Gastrocnemius medialis (tissue), 4 donors: ENCODE data around the gene TTC39B. TPM values are rescaled to one million over a fixed set of nuclear protein-coding genes. Genes with fewer than 3 reads are reported as not detected.

ENCODE experiments used
- ATAC-seq, 2 donors: fragments of 150-250 bp; one replicate each; pipeline ENCODE4 v1.9.1; 2016
- DNase-seq, 2 donors: peaks; one replicate each; pipeline ENCODE4 v3.0.0-alpha.2; 2019
- H3K27ac ChIP-seq, 4 donors: fragments of 200-600 bp; sonication (generic); 1 replicate in 1 of 4; 2 replicates in 3 of 4; pipeline ENCODE4 v1.5.1; 2016 to 2018; ENCODE audit warnings: mild to moderate bottlenecking in 2 of 4, moderate library complexity in 1 of 4
- H3K27me3 ChIP-seq, 3 donors: fragments of 200-600 bp; sonication (generic) in 2 of 3; 1 replicate in 1 of 3; 2 replicates in 2 of 3; pipeline versions ENCODE4 v1.5.1 to v1.6.0; 2016 to 2019; ENCODE audit warnings: mild to moderate bottlenecking in 1 of 3, moderate library complexity in 1 of 3
- H3K36me3 ChIP-seq, 2 donors: fragments of 200-600 bp; sonication (generic) in 1 of 2; one replicate each; pipeline ENCODE4 v1.5.1; 2017 to 2018
- H3K4me1 ChIP-seq, 2 donors: fragments of 200-600 bp; sonication (generic) in 1 of 2; one replicate each; pipeline ENCODE4 v1.5.1; 2016 to 2017; ENCODE audit warnings: mild to moderate bottlenecking in 2 of 2
- H3K4me3 ChIP-seq, 4 donors: fragments of 200-600 bp; sonication (generic) in 3 of 4; 1 replicate in 1 of 4; 2 replicates in 3 of 4; pipeline ENCODE4 v1.5.1; 2016 to 2019; ENCODE audit warnings: mild to moderate bottlenecking in 2 of 4
- H3K9me3 ChIP-seq, 3 donors: fragments of 200-600 bp; sonication (generic) in 2 of 3; 1 replicate in 1 of 3; 2 replicates in 2 of 3; pipeline ENCODE4 v1.5.1; 2016 to 2019
- POLR2A ChIP-seq, 2 donors: fragments of 450-650 bp; IDR thresholded peaks; one replicate each; pipeline ENCODE4 v1.6.1; 2017; ENCODE audit warnings: antibody characterized with exemption in 2 of 2, mild to moderate bottlenecking in 2 of 2, moderate library complexity in 2 of 2
- in situ Hi-C, 4 donors: fragments of 200-750 bp; cut with MboI; loops; one replicate each; pipeline versions ENCODE4 v1.15.0 to v1.8.0; 2017; ENCODE audit warnings: low sequenced_read_pairs in 4 of 4
- intact Hi-C: fragments of 100-400 bp; cut with DNase I; formaldehyde crosslinking; loops from one replicate; pipeline ENCODE4 v1.15.1; 2023; ENCODE audit warnings: low total_unique reads
- total RNA-seq, 4 donors: library from RNA; depleted of rRNA; stranded (reverse); fragments of >200 nt; gene quantifications; one replicate each; pipeline versions ENCODE4 v1.1.0 to v1.2.3, GENCODE V29; 2016
- TF ChIP-seq, protein P1 (sequence below), 5 experiments: fragments of 450-650 bp in 3 of 5; fragments of 200-600 bp in 2 of 5; sonication (generic) in 2 of 5; IDR thresholded peaks in 4 of 5; conservative IDR thresholded peaks in 1 of 5; 1 replicate in 4 of 5; 2 replicates in 1 of 5; pipeline ENCODE4 v1.5.1; 2016 to 2019; ENCODE audit warnings: antibody characterized with exemption in 5 of 5, mild to moderate bottlenecking in 3 of 5, moderate library complexity in 3 of 5

The TTC39B gene
- total RNA-seq, 4 donors from 2014 or later = 1.8 to 6.9 (median 3.8) TPM

DNA sequence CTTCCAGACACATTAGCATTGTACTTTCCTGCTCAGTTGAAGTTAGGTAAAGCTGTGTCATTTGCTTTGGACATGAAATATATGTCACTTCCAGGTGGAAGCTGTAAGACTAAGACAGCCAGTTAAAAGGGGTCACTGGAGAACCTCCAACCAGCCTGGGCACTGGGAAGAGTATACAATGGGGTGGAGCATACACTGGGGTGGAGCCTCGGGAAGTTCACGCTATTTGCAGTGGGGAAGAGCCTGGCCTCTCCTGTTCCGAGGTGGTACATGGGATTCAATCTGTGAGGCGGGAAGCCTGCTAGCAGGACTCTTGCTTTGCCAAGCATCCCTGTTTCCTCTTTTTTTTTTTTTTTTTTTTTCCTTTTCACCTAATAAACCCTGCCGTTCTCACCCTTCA is 145.3 kb downstream of the TTC39B start:
- in situ Hi-C loops = no loop called here
- intact Hi-C loops = no loop called here
- no peak for ATAC-seq

DNA sequence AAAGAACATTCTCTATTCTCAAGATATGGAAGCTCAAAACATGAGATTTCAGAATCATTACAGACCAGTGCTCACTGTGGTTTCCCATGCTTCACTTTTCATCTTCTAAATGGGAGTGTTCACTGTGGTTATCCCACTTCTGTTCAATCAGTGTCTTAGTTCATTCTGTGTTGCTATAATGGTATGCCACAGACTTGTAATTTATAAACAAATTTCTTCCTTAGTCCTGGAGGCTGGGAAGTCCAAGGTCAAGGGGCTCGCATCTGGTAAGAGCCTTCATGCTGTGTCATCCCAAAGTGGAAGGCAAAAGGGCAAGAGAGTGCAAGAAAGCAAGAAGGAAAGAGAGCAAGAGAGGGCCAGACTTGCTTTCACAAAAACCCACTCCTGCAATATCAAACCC is 146.3 kb downstream of the TTC39B start:
- TF ChIP-seq, protein P1, sequence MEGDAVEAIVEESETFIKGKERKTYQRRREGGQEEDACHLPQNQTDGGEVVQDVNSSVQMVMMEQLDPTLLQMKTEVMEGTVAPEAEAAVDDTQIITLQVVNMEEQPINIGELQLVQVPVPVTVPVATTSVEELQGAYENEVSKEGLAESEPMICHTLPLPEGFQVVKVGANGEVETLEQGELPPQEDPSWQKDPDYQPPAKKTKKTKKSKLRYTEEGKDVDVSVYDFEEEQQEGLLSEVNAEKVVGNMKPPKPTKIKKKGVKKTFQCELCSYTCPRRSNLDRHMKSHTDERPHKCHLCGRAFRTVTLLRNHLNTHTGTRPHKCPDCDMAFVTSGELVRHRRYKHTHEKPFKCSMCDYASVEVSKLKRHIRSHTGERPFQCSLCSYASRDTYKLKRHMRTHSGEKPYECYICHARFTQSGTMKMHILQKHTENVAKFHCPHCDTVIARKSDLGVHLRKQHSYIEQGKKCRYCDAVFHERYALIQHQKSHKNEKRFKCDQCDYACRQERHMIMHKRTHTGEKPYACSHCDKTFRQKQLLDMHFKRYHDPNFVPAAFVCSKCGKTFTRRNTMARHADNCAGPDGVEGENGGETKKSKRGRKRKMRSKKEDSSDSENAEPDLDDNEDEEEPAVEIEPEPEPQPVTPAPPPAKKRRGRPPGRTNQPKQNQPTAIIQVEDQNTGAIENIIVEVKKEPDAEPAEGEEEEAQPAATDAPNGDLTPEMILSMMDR (IDR thresholded peaks at IDR 0.05 in 4 of 5, conservative IDR thresholded peaks at IDR 0.05 in 1 of 5) = no peak
- no peak for TF ChIP-seq POLR2A (IDR thresholded peaks at IDR 0.05)
- Histone ChIP-seq H3K27ac (no peak overlapping the region), H3K4me1 (no peaks in the 10 kb centered on the region), H3K4me3 (no peak overlapping the region), H3K36me3 (no peaks in the 10 kb centered on the region), H3K27me3 (no peaks in the 10 kb centered on the region), H3K9me3 (no peaks in the 10 kb centered on the region)
- DNase-seq (no peak), ATAC-seq (no peak)
- in situ Hi-C loops (no loop called here), intact Hi-C loops (no loop called here)

More for the DNA sequence above, 145.3 kb downstream of the TTC39B start:
- no peak for DNase-seq
- TF ChIP-seq, protein P1 (IDR thresholded peaks at IDR 0.05 in 4 of 5, conservative IDR thresholded peaks at IDR 0.05 in 1 of 5) = no peak
- no peak for TF ChIP-seq POLR2A (IDR thresholded peaks at IDR 0.05)
- no peaks in the 10 kb centered on the region for H3K9me3 ChIP-seq
- no peaks in the 10 kb centered on the region for H3K27me3 ChIP-seq
- H3K27ac ChIP-seq = no peak overlapping the region
- H3K36me3 ChIP-seq = no peaks in the 10 kb centered on the region
- no peak overlapping the region for H3K4me3 ChIP-seq
- no peaks in the 10 kb centered on the region for H3K4me1 ChIP-seq

DNA sequence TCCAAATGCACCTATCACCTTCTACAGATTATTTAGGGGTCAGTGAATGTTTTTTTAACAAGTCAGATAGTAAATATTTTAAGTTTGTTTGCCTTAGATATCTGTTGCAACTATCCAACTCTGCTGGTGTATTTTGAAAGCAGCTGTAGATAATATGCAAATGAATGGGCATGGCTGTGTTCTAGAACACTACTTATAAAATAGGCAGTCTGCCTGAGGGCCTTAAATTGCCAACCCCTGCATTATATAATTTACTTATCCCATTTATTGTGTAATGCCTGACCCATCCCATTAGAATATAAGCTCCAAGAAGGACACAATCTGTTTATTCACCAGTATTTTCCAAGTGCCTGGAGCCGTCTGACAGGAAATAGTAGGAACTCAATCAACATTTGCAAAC is 149.0 kb downstream of the TTC39B start:
- in situ Hi-C loops (no loop called here), intact Hi-C loops (no loop called here)

DNA sequence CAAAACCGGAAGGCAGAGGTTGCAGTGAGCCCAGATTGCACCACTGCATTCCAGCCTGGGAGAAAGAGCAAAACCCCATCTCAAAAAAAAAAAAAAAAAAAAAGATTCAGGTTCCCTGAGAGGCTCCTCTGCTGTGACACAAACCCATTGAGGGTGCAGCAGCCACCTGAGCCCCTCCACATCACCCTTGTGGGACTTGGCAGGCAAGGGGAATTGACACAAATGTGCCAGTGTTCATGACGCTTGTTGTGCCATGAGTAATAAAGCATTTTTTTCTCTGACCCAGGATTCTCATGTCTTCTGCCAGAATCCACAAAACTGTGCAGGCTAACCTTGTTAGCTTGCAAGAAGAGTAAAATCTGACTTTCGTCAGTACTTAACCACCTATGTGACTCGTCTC is 149.6 kb downstream of the TTC39B start:
- Histone ChIP-seq H3K9me3 (no peaks in the 10 kb centered on the region), H3K4me1 (no peaks in the 10 kb centered on the region), H3K4me3 (no peak overlapping the region), H3K27ac (no peak overlapping the region), H3K36me3 (no peaks in the 10 kb centered on the region), H3K27me3 (no peaks in the 10 kb centered on the region)
- in situ Hi-C loops = no loop called here
- no peak for DNase-seq
- no peak for ATAC-seq
- TF ChIP-seq POLR2A (IDR thresholded peaks at IDR 0.05) = no peak
- TF ChIP-seq, protein P1 (IDR thresholded peaks at IDR 0.05 in 4 of 5, conservative IDR thresholded peaks at IDR 0.05 in 1 of 5) = no peak
- intact Hi-C loops = no loop called here

More for the DNA sequence above, 149.0 kb downstream of the TTC39B start:
- no peak for DNase-seq
- Histone ChIP-seq H3K27ac (no peak overlapping the region), H3K4me1 (no peaks in the 10 kb centered on the region), H3K36me3 (no peaks in the 10 kb centered on the region), H3K27me3 (no peaks in the 10 kb centered on the region), H3K4me3 (no peak overlapping the region), H3K9me3 (no peaks in the 10 kb centered on the region)
- TF ChIP-seq, protein P1 (IDR thresholded peaks at IDR 0.05 in 4 of 5, conservative IDR thresholded peaks at IDR 0.05 in 1 of 5) = no peak
- no peak for TF ChIP-seq POLR2A (IDR thresholded peaks at IDR 0.05)
- no peak for ATAC-seq

DNA sequence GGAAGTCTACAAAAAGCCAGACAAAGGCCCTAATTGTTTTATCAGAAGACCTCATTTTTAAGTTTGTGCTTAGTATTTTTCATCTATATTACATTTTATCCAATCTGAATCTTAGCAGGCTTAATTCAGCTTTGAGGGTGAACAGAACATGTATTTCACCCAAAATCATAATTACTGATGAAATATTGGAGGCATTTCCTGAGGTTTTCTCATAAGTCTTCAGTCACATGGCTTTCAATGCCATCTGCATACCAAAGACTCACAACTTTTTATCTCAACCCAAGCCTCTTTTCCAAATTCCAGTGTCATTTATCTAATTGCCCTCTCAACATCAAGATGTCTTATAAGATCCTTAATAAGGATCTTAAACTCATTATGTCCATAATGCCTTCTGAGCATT is 150.8 kb downstream of the TTC39B start:
- Histone ChIP-seq H3K4me1 (no peaks in the 10 kb centered on the region), H3K27ac (peak overlapping the region; percentile 2 to 56 (median 54)), H3K9me3 (no peaks in the 10 kb centered on the region), H3K27me3 (no peaks in the 10 kb centered on the region), H3K36me3 (no peaks in the 10 kb centered on the region), H3K4me3 (no peak overlapping the region)
- intact Hi-C loops = no loop called here
- in situ Hi-C loops = no loop called here
- DNase-seq (no peak), ATAC-seq (no peak)
- no peak for TF ChIP-seq POLR2A (IDR thresholded peaks at IDR 0.05)
- TF ChIP-seq, protein P1 (IDR thresholded peaks at IDR 0.05 in 4 of 5, conservative IDR thresholded peaks at IDR 0.05 in 1 of 5) = no peak
